HG03135 (cell line): ENCODE data around the gene ONECUT2.
A peak's percentile ranks its signal among the peaks of the same experiment; 100 is the strongest.
"Not testable (repeated sequence)": the region's sequence is repeated elsewhere in the genome, so short reads cannot be mapped to it uniquely, and the experiment has no call there.

Experiments
- ATAC-seq: cut with Tn5 transposase; IDR thresholded peaks from one replicate; pipeline ENCODE4 v1.9.1; 2021; ENCODE audit warnings: mild to moderate bottlenecking, moderate library complexity; ENCODE audit not compliant: unreplicated experiment

The ONECUT2 gene

DNA sequence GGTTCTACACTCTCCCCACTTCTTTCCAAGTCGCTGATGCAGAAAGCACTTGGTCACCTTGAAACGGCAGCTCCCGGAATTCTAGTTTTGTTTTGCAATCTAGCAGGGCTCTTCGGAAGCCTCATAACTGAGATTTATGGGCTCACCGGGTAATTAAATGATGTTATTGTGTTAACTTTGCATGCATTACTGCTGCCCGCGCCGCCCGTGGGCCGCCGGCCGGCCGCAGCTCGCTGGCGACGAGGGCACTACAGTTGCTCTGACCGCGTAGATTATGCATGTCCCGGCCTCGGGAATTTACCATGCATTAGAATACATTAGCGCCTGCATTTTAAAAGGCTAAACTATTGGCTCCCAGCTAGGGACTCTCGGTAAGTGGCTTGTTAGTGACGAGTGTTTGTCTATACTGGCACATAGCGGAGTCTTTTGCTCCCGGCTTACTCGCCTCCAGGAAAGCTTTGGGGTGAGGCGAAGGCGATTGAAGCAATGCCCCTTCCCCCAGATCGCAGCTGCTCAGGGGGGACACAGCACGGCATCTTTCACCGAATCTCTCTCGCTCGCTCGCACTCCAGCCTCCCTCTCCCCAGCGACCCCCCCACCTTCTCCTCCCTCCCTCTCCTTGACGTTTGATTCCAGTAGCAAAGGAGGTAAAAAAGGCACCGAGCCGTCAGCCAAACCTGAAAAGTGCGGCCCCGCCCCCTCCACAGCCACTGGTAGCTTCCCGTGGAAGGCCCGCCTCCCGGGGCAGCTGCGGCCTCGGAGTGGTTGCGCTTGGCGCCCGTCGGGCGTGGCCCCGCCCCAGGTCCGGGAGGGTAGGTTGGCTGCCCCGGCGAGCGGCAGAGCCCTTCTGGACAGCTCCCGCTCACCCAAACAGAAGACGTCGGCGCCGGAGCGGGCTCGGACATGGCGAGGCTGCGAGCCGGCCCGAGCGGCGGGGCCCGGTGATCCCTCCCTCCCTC lies at the start of gene ONECUT2:
Gene ONECUT2, plus strand, starts transcription at position 839 of the 959 bp plus-strand sequence. CDS start 343 bp downstream, outside the sequence.
- ATAC-seq: peak; percentile 60

DNA sequence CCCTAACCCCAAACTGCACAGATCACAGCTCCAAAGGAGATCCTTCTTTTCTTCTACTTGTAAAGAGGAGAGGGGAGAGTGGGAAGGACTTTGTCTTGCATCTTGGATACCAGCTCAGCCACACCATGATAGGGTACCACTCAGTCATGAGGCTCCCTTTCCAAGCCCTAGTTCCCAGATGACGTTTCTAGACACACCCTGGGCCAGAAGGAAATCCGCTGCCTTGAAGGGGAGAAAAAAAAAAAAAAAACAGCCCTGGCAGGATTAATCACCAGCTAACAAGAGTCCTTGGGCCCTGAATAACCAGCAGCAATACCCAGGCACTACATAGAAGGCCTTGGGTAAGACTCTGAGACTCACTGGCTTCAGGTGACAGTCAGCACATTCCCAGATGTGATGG lies 45.9 kb upstream of the ONECUT2 start:
- no peak for ATAC-seq

DNA sequence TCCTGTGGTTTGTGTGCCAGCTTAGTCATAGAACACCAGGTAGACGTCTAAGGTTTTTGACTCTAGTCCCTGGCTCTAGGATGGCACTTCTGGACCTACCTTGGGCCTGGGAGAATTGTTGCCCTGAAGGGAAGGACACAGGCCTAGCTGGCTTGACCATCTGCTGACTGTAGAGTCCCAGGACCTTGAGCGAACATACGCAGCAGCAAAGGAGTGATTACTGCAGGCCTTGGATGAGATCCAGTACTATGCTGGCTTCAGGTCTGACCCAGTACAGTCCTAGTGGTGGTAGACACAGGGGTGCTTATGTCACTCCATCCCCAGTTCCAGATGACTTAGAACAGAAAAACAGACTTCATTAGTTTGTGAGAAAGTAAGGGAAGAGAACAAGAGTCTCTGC lies 45.1 kb upstream of the ONECUT2 start:
- ATAC-seq: no peak

DNA sequence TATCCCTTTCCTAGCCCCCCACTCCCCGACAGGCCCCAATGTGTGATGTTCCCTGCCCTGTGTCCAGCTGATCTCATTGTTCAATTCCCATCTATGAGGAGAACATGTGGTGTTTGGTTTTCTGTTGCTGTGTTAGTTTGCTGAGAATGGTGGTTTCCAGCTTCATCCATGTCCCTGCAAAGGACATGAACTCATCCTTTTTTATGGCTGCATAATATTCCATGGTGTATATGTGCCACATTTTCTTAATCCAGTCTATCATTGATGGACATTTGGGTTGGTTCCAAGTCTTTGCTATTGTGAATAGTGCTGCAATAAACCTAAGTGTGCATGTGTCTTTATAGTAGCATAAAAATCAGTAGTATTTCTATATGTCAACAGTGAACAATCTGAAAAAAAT lies 40.4 kb upstream of the ONECUT2 start:
- ATAC-seq: not testable (repeated sequence)

DNA sequence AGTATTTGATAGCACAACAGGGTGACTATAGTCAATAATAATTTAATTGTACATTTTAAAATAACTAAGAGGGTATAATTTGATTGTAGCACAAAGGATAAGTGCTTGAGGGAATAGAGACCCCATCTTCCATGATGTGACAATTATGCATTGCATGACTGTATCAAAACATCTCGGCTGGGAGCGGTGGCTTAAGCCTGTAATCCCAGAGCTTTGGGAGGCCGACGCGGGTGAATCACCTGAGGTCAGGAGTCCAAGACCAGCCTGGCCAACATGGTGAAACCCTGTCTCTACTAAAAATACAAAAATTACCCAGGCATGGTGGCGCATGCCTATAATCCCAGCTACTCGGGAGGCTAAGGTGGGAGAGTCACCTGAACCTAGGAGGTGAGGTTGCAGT lies 38.3 kb upstream of the ONECUT2 start:
- ATAC-seq: not testable (repeated sequence)

DNA sequence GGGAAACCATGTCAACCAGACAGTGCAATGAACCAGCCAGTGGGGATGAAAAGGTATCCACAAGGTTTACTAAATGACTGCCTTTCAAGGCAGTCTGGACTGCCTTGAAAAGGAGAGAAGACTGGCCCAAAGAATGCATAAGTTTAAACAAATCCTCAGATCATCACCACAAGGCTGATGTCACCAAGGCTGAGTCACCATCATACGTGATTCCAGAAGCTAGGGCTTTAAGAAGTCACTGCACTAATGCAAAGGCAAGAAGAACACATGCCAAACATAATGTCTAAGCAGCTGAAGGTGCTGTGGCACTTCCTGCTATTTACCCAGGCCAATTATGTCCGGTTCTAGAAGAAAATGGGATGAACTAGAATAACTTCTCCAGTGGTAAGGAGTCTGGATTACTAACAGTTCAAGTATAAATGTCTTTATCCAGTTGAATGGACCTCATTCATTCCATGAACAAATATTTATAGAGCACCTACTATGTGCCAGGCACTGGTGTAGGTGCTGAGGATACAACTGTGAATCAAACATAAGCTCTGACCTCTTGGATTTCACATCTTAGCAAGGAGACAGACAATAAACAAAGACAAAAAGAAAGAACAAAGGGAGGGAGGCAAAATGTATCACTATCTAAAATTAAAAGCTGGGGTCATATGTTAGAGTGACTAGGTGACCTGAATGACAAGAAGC lies 37.6 kb upstream of the ONECUT2 start:
- ATAC-seq: no peak

DNA sequence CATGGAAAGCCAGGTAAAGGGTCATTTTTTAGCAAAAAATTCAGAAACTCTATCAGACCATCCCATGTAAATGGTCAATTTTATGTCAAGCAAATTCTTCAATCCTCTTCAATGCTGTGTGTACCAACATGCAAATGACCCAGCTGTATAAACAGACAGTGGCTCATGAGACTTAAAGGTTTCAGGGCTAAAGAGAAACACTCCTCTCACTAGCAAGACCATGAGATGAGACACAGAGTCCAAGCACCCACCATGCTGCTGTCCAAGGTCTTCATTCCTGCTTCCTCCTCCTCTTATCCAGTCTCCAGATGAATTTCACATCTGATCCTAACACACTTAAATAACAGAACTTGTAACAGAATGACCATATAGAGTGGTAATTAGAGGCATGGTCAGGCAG lies 30.8 kb upstream of the ONECUT2 start:
- no peak for ATAC-seq

DNA sequence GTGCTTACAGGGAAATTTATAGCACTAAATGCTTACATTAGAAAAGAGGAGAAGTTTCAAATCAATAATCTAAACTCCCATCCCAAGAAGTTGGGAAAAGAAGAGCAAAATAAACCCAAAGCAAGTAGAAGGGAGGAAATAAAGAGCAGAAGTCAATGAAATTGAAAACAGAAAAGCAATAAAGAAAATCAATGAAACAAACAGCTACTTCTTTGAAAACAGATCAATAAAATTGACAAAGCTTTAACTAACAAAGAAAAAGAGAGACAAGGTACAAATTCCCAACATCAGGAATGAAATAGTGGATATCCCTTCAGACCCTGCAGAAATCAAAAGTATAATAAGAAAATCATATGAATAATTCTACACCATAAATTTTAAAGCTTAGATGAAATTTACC lies 25.5 kb upstream of the ONECUT2 start:
- ATAC-seq: no peak

DNA sequence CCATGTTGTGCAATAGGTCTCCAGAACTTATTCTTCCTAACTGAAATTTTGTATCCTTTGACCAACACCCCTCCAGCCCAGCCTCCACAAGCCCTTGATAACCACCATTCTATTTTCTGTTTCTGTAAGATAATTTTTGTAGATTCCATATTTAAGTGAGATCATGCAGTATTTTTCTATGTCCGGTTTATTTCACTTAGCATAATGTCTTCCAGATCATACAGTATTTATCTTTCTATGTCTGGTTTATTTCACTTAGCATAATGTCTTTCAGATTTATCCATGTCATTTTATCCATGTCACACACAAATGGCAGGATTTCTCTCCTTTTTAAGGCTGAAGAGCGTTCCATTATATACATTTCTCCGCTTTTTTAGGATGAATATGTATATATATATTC lies 24.4 kb upstream of the ONECUT2 start:
- ATAC-seq: no peak

DNA sequence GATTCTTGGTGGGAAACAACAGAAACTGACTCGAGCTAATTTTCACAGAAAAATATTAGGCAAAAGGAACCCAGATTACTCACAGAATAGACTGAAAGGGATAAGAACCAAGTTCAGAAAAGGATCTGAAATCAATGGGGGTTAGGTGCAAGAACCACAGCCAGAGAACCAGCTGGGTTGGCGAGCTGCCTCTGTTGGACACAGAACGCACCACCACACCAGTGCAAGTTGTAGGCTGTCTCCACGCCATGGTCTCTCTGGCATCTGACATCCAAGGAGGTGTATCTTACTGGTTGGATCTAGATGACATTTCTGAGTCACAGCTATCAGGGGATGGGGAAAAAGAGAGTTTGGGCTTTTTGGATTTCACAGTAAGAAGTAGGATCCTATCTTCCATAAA lies 18.6 kb upstream of the ONECUT2 start:
- ATAC-seq: no peak

DNA sequence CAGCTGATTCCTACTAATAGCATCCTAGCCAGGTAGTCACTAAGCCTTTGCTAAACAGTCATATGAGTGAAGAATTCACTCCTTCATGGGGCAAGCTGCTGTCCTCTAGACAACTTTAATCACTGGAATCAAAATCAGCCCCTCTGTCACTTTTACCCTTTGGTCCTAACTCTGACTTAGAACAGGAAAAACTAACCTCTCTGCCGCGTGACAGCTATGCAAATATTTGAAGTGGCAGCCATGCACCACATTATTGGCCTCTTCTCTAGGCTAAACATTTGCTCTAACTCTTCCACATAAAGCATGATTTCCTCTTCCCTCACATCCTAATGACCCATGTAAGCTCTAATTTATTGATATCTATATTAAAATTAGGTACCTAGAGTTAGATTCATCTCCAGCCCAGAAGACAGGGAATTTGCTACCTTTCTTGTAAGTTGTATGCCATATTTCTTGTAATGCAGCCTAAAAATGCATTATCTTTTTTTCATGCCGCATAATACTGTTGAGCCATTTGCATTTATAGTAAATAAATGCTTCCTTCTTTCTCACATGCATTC lies 12.8 kb upstream of the ONECUT2 start:
- no peak for ATAC-seq

DNA sequence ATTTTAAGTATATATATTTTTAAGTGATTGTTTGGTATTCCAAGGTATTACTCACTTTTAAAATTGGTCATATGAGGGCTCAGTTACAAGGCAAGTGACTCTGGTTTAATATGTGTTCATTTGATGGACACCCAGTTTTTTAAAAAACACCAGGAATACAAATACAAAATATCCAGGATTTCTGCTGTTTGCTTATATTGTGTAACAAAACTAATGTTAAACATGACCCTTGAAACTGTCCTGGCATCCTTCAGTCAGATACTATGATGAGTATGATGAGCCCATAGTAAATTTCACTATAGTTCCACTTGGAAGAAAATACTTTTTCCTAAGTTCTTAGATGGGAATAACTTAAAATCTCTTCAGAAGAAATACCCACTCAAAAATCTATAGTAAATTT lies 11.4 kb upstream of the ONECUT2 start:
- ATAC-seq: no peak

DNA sequence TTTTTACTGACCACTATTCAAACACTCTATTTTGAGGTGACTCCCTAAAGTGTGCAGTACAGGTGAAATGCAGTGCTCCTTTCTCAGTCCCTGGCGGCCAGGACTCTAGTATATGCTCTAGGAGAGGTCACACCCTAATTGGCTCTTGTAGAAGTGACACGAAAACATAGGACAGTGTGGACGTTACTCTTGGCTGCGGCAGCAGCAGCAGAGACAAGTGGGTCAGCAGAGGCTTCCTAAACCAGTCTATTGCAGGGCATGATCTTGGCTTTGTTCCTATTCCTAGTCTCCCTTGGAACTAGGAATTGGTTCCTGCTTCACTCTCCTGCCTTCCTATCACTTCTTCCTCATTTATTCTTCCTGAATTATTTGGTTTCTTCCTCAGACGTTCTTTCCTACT lies 10.1 kb upstream of the ONECUT2 start:
- no peak for ATAC-seq

DNA sequence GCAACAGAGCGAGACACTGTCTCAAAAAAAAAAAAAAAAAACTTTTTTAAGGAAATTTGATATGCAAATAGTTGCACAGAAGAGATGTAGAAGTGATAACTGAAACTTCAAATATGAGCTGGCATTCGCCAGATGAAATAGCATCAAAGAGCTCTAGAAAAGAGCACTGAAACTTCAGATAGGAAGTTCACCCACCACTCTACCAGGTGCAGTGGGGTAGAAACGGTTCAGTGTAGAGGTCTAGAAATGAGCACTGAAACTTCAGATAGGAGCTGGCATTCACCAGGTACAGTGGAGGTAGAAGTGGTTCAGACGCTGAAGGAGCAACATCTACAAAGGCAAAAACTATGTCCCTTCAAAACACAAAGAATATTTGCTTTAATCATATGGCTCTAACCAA lies 9.0 kb upstream of the ONECUT2 start:
- no peak for ATAC-seq

DNA sequence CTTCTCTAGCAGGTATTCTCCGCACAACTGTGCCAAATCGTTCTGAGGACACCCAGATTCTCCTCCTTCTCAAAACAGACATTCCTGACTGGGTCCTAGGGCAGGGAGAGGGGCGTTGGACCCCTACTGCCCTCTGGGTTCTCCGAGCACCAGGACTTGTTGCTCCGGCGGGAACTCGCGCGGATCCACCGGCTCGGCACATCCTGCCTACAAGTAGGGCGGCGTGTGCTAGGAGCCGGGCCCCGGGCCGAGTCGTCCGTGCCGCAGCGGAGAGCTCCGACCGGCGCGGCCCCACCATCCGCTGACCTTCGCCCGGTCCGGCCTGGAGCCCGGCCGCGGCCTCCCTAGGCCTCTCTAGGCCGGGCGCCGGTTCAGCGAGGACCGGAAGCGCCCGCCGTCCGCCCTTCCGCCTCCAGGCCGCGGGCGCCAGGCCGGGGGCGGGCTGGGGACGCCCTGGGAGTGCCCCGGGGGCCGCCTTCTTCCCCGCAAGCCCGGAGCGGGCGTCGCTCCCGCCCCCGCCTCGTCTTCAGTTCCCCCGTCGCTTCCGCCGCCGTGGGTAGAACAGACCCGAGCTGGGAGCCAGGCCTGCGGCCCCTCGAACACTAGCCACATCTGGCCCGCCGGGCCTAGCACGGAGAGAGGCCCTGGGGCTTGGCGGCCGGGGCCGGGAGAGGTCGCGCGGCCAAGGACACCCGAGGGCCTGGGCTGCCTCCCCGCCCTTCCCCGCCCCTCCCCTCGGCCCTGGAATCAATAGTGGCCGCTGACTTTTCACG lies 7.6 kb upstream of the ONECUT2 start:
- no peak for ATAC-seq

DNA sequence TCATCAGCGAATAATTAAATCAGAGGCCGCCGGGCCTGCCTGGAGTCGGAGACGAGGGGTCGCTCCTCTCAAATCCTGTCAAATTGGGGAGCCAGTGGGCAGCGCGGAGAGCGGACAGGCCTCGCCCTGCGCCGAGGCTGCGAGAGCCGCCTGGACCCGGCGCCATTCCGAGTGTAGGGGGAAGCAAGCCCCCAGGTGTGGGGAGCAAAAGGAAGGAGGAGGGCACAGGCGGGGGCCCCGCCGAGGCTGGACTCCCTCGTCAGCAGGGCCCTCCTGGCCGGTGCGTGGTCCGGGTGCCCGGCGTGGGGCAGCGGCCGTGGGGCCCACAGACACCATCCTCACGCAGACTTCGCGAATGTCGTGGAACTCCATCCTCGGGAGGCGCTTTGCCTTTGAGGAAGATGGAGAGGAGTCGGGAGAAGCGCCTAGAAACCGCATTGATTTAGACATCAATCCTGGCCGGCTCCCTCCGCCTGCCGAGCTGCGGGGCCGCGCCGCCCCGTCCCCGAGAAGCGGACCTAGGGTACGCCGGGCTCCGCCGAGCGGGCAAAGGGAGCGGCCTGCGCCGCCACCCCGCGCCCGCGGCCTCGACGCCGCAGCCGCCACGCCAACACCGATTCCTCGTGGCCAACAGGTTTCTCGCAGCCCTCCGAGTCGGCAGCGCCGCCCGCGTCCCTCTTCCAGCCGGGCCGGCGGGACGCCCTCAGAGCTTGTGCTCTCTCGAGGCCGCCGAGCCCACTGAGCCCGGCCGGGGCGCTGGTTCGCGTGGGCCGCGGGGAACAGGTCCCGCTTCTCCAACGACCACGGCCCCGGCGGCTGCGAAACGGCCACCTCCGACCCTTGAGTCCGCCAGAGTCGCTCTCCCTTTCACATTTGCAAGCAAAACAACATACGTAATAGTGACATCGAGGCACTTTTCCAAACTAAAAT lies 6.7 kb upstream of the ONECUT2 start:
- ATAC-seq: no peak

DNA sequence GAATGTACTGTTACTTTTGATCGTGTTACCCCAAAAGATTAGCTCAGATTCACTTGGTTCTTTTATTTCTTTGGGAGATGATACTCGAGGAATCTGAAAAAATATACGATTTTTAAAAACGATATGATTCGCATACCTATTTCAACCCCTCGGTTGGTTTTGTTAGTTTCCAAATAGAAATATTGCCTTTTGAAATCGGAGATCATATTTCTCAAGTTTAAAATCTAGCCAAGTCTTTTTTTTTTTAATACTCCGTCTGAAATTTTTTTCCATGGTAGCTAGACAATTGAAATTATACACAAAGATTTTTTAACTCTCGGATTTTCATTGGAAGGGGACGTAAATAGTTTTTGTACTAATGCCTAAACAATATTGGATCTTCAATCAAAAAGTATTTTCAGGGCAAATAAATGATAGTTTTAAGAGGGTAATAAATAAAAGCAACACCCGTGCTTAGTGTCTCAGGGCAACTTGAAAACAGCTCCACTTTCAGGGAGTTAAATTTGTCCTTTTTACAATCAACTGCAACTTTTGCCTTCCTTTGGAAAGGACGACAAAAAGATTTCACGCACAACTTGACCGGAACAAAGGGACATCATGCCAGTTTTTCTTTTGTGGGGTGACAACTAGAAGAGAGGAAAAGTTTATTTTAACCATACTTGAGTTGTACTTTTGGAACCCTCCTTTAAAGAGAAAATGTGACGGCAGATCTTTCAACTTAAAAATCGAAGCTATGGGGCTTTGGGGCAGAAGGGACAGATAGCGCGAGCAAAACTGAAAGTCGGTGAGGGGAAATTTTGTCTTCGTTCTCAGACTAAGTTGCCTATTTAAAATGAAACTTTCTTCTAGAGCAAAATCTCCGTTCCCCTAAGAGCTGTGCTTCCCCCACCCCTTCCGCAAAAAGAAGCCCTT lies 5.8 kb upstream of the ONECUT2 start:
- ATAC-seq: no peak

DNA sequence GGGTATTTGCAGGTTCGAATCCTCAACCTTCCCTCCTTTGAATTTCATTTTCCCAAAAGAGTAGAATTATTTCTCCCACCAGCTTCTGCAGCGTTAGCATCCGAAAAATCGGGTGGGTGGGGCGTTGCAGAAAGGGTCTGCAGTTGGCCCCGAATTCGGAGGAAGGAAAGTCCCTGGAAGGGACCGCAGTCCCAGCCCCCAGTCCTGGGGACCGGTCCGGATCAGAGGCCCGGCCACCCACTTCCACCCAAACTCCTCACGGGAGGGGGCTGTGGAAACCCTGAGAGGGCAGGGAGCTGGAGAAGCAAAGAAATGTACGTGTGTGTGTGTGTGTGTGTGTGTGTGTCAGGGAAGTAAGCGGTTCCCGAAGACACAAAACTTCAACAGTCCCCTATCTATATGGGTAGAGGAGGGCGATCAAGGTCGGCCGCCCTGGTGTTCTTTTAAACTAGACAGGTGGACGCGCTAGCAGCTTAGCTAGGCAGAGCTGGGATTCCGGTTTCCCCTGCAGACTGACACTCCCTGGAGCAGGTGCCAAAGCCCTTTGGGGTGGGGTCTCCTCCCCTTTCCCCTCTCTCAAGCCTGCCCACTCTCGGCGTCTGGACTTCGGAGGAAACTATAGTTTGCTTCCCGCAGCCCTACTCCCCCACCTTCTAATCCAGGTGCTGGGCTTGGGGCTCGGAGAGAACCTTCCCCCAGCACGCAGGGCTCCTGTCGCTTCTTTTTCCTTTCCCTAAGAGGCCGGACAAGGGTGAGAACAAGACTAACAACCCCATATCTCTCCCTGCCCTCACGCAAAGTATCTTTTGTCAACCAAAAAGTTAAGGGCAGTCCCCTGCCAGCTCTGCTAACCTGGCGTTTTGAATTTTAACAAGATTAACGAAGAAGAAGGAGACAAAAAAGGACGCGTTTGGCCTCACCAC lies 4.8 kb upstream of the ONECUT2 start:
- ATAC-seq: no peak
